Trophoblast cell (in vitro differentiated cells and primary cell): ENCODE data around the gene TWIST2.
A peak's percentile ranks its signal among the peaks of the same experiment; 100 is the strongest.

Experiments used
- DNase-seq, 2 donors: peaks; one replicate each; pipeline ENCODE4 v3.0.0-alpha.2; 2016
- H2AFZ ChIP-seq: 2 replicates; pipeline ENCODE4 v1.6.1; 2013; ENCODE audit warnings: low read length, moderate library complexity, mild to moderate bottlenecking; ENCODE audit not compliant: insufficient read depth, poor library complexity
- H2AK5ac ChIP-seq: 2 replicates; pipeline ENCODE4 v1.6.1; 2013; ENCODE audit warnings: mild to moderate bottlenecking, low read length
- H2BK120ac ChIP-seq: 2 replicates; pipeline ENCODE4 v1.6.1; 2013; ENCODE audit warnings: low read length, mild to moderate bottlenecking, moderate library complexity; ENCODE audit not compliant: insufficient read depth, poor library complexity
- H2BK12ac ChIP-seq: 2 replicates; pipeline ENCODE4 v1.6.1; 2013; ENCODE audit warnings: mild to moderate bottlenecking, low read length, moderate library complexity
- H2BK5ac ChIP-seq: 2 replicates; pipeline ENCODE4 v1.6.1; 2013; ENCODE audit warnings: low read length, low read depth, moderate library complexity, mild to moderate bottlenecking; ENCODE audit not compliant: poor library complexity
- H3K14ac ChIP-seq: 2 replicates; pipeline ENCODE4 v1.6.1; 2013; ENCODE audit warnings: mild to moderate bottlenecking, low read length
- H3K18ac ChIP-seq: 2 replicates; pipeline ENCODE4 v1.6.1; 2013; ENCODE audit warnings: mild to moderate bottlenecking, low read length
- H3K23ac ChIP-seq: 2 replicates; pipeline ENCODE4 v1.6.1; 2013; ENCODE audit warnings: low read length
- H3K27ac ChIP-seq: 2 replicates; pipeline ENCODE4 v1.5.1; 2013; ENCODE audit warnings: low read depth, mild to moderate bottlenecking, inconsistent platforms, low read length, moderate library complexity
- H3K27me3 ChIP-seq: 2 replicates; pipeline ENCODE4 v1.6.1; 2013; ENCODE audit warnings: inconsistent platforms, mild to moderate bottlenecking, low read length, moderate library complexity; ENCODE audit not compliant: insufficient read depth
- H3K36me3 ChIP-seq, 2 experiments: 1 replicate in 1 of 2; 2 replicates in 1 of 2; pipeline ENCODE4 v1.6.1; 2013; ENCODE audit warnings: low read length in 2 of 2, mild to moderate bottlenecking in 2 of 2, moderate library complexity in 1 of 2; ENCODE audit not compliant: insufficient read depth in 2 of 2, control insufficient read depth in 1 of 2
- H3K4ac ChIP-seq: 2 replicates; pipeline ENCODE4 v1.6.1; 2013; ENCODE audit warnings: low read depth, mild to moderate bottlenecking, low read length, moderate library complexity
- H3K4me1 ChIP-seq, 2 experiments: 1 replicate in 1 of 2; 2 replicates in 1 of 2; pipeline ENCODE4 v1.6.1; 2013; ENCODE audit warnings: low read length in 2 of 2, mild to moderate bottlenecking in 2 of 2, moderate library complexity in 1 of 2; ENCODE audit not compliant: insufficient read depth in 2 of 2, control insufficient read depth in 1 of 2
- H3K4me2 ChIP-seq: 2 replicates; pipeline ENCODE4 v1.6.1; 2013; ENCODE audit warnings: inconsistent platforms, mild to moderate bottlenecking, low read length, moderate library complexity
- H3K4me3 ChIP-seq: 2 replicates; pipeline ENCODE4 v1.5.1; 2013; ENCODE audit warnings: mild to moderate bottlenecking, low read depth, low read length, inconsistent platforms
- H3K79me1 ChIP-seq: one replicate; pipeline ENCODE4 v1.6.1; 2013; ENCODE audit warnings: low read length
- H3K79me2 ChIP-seq: 2 replicates; pipeline ENCODE4 v1.6.1; 2013; ENCODE audit warnings: low read length, mild to moderate bottlenecking; ENCODE audit not compliant: control insufficient read depth, insufficient read depth, poor library complexity
- H3K9ac ChIP-seq: 2 replicates; pipeline ENCODE4 v1.6.1; 2013; ENCODE audit warnings: mild to moderate bottlenecking, low read length
- H3K9me3 ChIP-seq: 2 replicates; pipeline ENCODE4 v1.6.1; 2013; ENCODE audit warnings: low read depth, mild to moderate bottlenecking, control low read depth, inconsistent platforms, low read length; ENCODE audit not compliant: insufficient read depth
- H4K12ac ChIP-seq: 2 replicates; pipeline ENCODE4 v1.6.1; 2013; ENCODE audit warnings: low read depth, mild to moderate bottlenecking, low read length, moderate library complexity
- H4K8ac ChIP-seq: 2 replicates; pipeline ENCODE4 v1.6.1; 2013; ENCODE audit warnings: low read depth, mild to moderate bottlenecking, low read length, moderate library complexity
- H4K91ac ChIP-seq: one replicate; pipeline ENCODE4 v1.6.1; 2013; ENCODE audit warnings: low read depth, mild to moderate bottlenecking, low read length, moderate library complexity
- WGBS: extraction: QIAGEN DNeasy Blood & Tissue Kit; methylation state at CpG from one replicate; pipeline ENCODE4 v1.1.7; 2013; ENCODE audit warnings: missing lambda C conversion rate; ENCODE audit not compliant: insufficient read length, insufficient coverage; ENCODE audit errors: extremely low coverage; 5-methylcytosine and 5-hydroxymethylcytosine counted together

The TWIST2 gene

DNA sequence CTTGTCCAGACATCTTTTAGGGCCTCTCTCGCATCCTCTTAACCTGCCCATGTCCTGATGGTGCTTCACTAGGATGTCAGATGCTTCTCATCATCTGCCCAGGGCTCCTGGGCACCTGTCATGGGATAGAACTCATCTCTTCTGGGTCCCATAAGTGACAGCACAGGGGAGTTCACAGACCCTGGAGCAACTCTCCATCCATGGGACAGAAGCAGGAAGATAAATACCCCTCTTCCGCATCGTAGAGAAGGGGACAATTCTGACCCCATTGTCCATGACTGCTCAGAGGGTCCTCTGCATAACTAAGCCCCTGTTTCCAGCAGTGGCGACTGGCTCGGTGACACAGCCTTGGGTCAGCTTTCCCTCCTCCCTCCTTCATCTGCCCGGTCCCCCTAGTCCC, 82.3 kb downstream of the TWIST2 start:
- Histone ChIP-seq H3K4me1 (no peaks in the 10 kb centered on the region), H3K9ac (no peak overlapping the region), H3K36me3 (no peaks in the 10 kb centered on the region), H3K4me3 (no peak overlapping the region), H2AK5ac (no peak overlapping the region), H2AFZ (no peak overlapping the region), H3K79me2 (no peaks in the 10 kb centered on the region), H3K14ac (no peak overlapping the region), H2BK120ac (no peak overlapping the region), H3K4me2 (no peak overlapping the region), H4K12ac (no peak overlapping the region), H4K91ac (no peak overlapping the region), H3K9me3 (no peaks in the 10 kb centered on the region), H3K27me3 (no peaks in the 10 kb centered on the region), H2BK5ac (no peak overlapping the region), H3K79me1 (no peaks in the 10 kb centered on the region), H4K8ac (no peak overlapping the region), H3K18ac (no peak overlapping the region), H3K4ac (no peak overlapping the region), H2BK12ac (no peak overlapping the region), H3K23ac (no peak overlapping the region), H3K27ac (no peak overlapping the region)
- DNase-seq = no peak
- no CpG with 5 or more reads among the region's 6 CpGs for WGBS

DNA sequence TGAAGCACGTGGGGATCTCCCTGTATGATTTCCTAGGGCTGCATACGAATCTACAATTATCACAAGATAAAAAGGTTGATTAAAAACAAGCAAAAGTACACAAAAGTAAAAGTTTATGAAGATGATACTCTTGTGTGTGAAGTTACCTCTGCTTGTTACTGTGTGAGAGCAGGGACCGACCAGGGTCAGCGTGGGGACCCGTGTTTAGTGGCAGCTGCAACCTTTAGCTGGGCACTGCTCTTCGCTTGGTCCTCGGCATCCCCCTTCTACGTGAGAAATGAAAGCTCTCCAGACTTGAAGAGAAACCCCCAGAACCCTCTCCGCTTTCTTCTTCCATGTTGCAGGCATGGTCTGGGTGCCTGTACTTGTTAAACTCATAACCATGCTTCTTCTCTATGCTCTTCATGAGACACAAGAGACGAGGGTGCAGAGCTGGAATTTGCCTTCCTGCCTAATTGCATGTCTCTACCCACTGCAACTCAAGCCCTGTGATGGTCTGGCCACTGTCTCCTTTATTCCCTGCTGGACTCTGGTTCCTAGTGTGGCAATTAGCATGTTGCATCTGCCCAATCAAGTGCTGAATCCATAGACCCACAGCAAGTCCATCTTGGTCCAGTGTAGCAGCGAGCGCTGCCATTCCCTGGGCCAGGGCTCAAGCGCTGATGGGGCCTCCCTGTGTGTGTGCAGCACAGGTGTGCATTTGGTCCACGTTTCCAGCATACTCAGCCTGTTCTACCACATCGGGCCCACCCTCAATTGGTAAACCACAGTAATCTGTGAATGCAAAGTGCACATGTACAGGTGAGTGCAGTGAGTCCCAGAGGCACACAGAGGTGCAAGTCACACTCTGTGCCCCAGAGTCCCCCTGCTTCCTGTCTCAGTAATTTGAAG, 88.5 kb downstream of the TWIST2 start:
- no peaks in the 10 kb centered on the region for H3K27me3 ChIP-seq
- WGBS = no CpG with 5 or more reads among the region's 15 CpGs
- H3K79me2 ChIP-seq = no peaks in the 10 kb centered on the region
- no peak overlapping the region for H2AK5ac ChIP-seq
- no peak overlapping the region for H2BK12ac ChIP-seq
- H4K12ac ChIP-seq = no peak overlapping the region
- H3K18ac ChIP-seq = no peak overlapping the region
- peak overlapping the region; percentile 18 for H3K9ac ChIP-seq
- H3K36me3 ChIP-seq = no peaks in the 10 kb centered on the region
- H3K9me3 ChIP-seq = peaks cover 13% of the 10 kb centered on the region
- no peak overlapping the region for H3K4me2 ChIP-seq
- H3K4me3 ChIP-seq = no peak overlapping the region
- no peak overlapping the region for H3K14ac ChIP-seq
- DNase-seq = no peak
- no peak overlapping the region for H2BK5ac ChIP-seq
- H3K4ac ChIP-seq = no peak overlapping the region
- H2AFZ ChIP-seq = no peak overlapping the region
- no peak overlapping the region for H4K91ac ChIP-seq
- H3K27ac ChIP-seq = no peak overlapping the region
- no peaks in the 10 kb centered on the region for H3K4me1 ChIP-seq
- H4K8ac ChIP-seq = no peak overlapping the region
- H3K79me1 ChIP-seq = no peaks in the 10 kb centered on the region
- H2BK120ac ChIP-seq = no peak overlapping the region
- H3K23ac ChIP-seq = no peak overlapping the region

DNA sequence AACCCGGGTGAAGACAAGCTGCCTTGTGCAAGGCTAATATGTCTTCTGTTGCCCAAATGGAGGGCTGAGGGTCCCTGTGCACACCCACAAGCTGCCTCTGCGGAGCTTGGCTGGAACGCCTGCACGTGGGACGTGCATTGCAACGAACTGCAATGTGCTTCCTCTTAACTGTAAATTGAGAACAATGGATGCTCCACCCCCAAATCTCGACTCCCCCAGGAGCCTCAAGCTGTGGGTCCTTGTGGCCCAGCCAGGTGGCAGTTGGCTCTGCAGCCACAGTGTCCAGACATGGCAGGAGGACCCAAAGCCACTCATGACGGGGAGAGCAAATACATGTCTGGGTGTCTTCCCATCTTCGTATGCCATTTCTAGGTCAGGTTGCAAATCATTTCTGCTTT, 90.1 kb downstream of the TWIST2 start:
- Histone ChIP-seq H3K18ac (no peak overlapping the region), H3K27ac (no peak overlapping the region), H3K9me3 (peaks cover 13% of the 10 kb centered on the region), H3K4me2 (no peak overlapping the region), H3K4me3 (peak overlapping the region; percentile 3), H2BK5ac (no peak overlapping the region), H3K23ac (no peak overlapping the region), H3K27me3 (no peaks in the 10 kb centered on the region), H4K12ac (no peak overlapping the region), H4K8ac (no peak overlapping the region), H3K4ac (no peak overlapping the region), H3K36me3 (no peaks in the 10 kb centered on the region), H2BK12ac (no peak overlapping the region), H3K14ac (no peak overlapping the region), H3K79me1 (no peaks in the 10 kb centered on the region), H4K91ac (no peak overlapping the region), H2AFZ (no peak overlapping the region), H2AK5ac (no peak overlapping the region), H3K9ac (no peak overlapping the region), H3K79me2 (no peaks in the 10 kb centered on the region), H3K4me1 (no peaks in the 10 kb centered on the region), H2BK120ac (no peak overlapping the region)
- DNase-seq = no peak
- no CpG with 5 or more reads among the region's 9 CpGs for WGBS

DNA sequence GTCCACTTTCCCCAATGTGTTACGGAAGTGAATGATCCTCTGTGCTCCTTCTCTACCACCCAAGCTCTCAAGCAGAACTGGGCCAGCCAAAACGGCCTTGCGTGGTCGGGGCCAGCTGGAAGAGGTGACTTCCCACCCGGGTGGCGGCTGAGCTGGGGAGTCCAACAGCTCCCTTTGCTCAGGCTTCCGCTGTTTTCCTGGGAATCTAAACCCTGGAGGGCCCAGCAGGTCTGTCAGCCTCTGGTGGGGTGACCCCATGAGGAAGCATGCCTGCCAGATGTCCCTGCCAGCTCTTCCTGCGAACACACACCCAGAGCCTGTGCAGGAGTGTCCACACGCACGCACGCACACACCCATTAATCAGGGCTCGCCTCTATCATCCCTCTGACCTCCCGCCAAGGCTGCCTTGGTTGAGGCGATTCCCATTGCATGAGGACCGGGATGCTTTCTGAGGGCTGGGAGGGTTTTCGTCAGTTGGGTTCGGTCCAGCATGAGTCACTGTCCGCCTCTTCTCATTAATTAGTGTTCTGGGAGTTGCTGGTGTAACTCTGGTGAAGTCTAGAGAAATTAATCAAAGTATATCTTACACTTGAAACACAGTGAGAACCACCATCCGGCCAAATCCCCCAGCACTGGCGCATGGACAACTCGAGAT, 90.6 kb downstream of the TWIST2 start:
- Histone ChIP-seq H3K9ac (no peak overlapping the region), H2BK120ac (no peak overlapping the region), H3K79me1 (no peaks in the 10 kb centered on the region), H3K9me3 (peaks cover 13% of the 10 kb centered on the region), H3K4ac (no peak overlapping the region), H4K8ac (no peak overlapping the region), H3K4me1 (no peaks in the 10 kb centered on the region), H3K23ac (no peak overlapping the region), H3K18ac (no peak overlapping the region), H3K14ac (no peak overlapping the region), H3K4me2 (no peak overlapping the region), H3K79me2 (no peaks in the 10 kb centered on the region), H3K27me3 (no peaks in the 10 kb centered on the region), H3K36me3 (no peaks in the 10 kb centered on the region), H3K4me3 (no peak overlapping the region), H2AK5ac (no peak overlapping the region), H4K12ac (no peak overlapping the region), H3K27ac (no peak overlapping the region), H2BK5ac (no peak overlapping the region), H2BK12ac (no peak overlapping the region), H4K91ac (no peak overlapping the region), H2AFZ (no peak overlapping the region)
- no CpG with 5 or more reads among the region's 21 CpGs for WGBS
- no peak for DNase-seq
